Aorta (tissue), 5 donors: Measurements from ENCODE around the gene TMCO4. TPM values are rescaled to one million over a fixed set of nuclear protein-coding genes. Genes with fewer than 3 reads are reported as not detected.
A peak's percentile ranks its signal among the peaks of the same experiment; 100 is the strongest.

Experiments used
- ATAC-seq: fragments of 200-7000 bp; cut with Tn5 transposase; one replicate; pipeline ENCODE4 v1.9.1; 2022; ENCODE audit warnings: moderate library complexity; ENCODE audit not compliant: low FRiP score
- DNase-seq, 2 donors: peaks; one replicate each; pipeline ENCODE4 v3.0.0-alpha.2; 2020
- H3K27ac ChIP-seq, 2 donors: one replicate each; pipeline ENCODE4 v1.5.1; 2013; ENCODE audit warnings: low read length in 2 of 2, mild to moderate bottlenecking in 2 of 2, moderate library complexity in 2 of 2, control low read depth in 1 of 2, inconsistent platforms in 1 of 2, low read depth in 1 of 2
- H3K27me3 ChIP-seq, 2 donors: one replicate each; pipeline ENCODE4 v1.6.1; 2013; ENCODE audit warnings: control low read depth in 1 of 2, low read length in 1 of 2, mild to moderate bottlenecking in 1 of 2, moderate library complexity in 1 of 2; ENCODE audit not compliant: insufficient read depth in 2 of 2, control insufficient read depth in 1 of 2
- H3K36me3 ChIP-seq, 2 donors: one replicate each; pipeline ENCODE4 v1.6.1; 2013; ENCODE audit warnings: control low read depth in 1 of 2, low read length in 1 of 2, mild to moderate bottlenecking in 1 of 2; ENCODE audit not compliant: insufficient read depth in 2 of 2, control insufficient read depth in 1 of 2
- H3K4me1 ChIP-seq, 2 donors: one replicate each; pipeline ENCODE4 v1.6.1; 2013; ENCODE audit warnings: low read length in 2 of 2, control low read depth in 1 of 2, mild to moderate bottlenecking in 1 of 2, moderate library complexity in 1 of 2; ENCODE audit not compliant: insufficient read depth in 2 of 2, control insufficient read depth in 1 of 2
- H3K4me3 ChIP-seq, 2 donors: one replicate each; pipeline ENCODE4 v1.5.1; 2013; ENCODE audit warnings: low read length in 2 of 2, control low read depth in 1 of 2, mild to moderate bottlenecking in 1 of 2
- H3K9me3 ChIP-seq: one replicate; pipeline ENCODE4 v1.6.1; 2013; ENCODE audit warnings: mild to moderate bottlenecking, low read length; ENCODE audit not compliant: control insufficient read depth
- WGBS, 2 donors: extraction: QIAGEN DNeasy Blood & Tissue Kit; methylation state at CpG; one replicate each; pipeline ENCODE4 v1.1.7; 2013; 5-methylcytosine and 5-hydroxymethylcytosine counted together
- intact Hi-C, 2 donors: fragments of 100-400 bp; cut with DNase I; formaldehyde crosslinking; loops; one replicate each; pipeline versions ENCODE4 v1.14.2 to v1.15.0; 2022
- polyA plus RNA-seq, 2 donors: library from polyadenylated mRNA; stranded (reverse); fragments of 200-250 nt; gene quantifications; one replicate each; pipeline ENCODE4 v1.2.3, GENCODE V29; 2013
- total RNA-seq, 2 donors: library from RNA; stranded (reverse); fragmentation: NEBNext Ultra II Directional; extraction: Animal tissue kit (Norgen Biotek cat#: 25700); gene quantifications; one replicate each; pipeline ENCODE4 v1.2.1, GENCODE V29; 2021
- donor health status: healthy with polysubstance abuse.
- donor health status: Bipolar disorder and iron deficiency.
- donor health status: DM: no; HTN: no; CAD: no.
- donor health status: DM: no; HTN: no; CAD: no.
- donor health status: DM: yes; HTN: yes; CAD: no.

Gene TMCO4
- total and polyA plus RNA-seq, 4 donors = 18.7 to 37.1 (median 27.9) TPM

- H3K9me3 ChIP-seq = no peaks in the 10 kb centered on the region
- no peak for ATAC-seq
- no peaks in the 10 kb centered on the region for H3K4me1 ChIP-seq
- DNase-seq = peak in 1 of 2 donors; percentile 74
- peak overlapping the region in 1 of 2 donors; percentile 0 for H3K27ac ChIP-seq
- WGBS, 2 donors = 25 to 42% methylated on average over 16 of the region's 16 CpGs
- no peak overlapping the region for H3K4me3 ChIP-seq
- intact Hi-C loops = loop anchor here (5.0 kb wide), 2 partner anchors 50 to 160 kb away; partner anchors contain the start of gene CAPZB (in 1 of the 2)
- H3K36me3 ChIP-seq = no peaks in the 10 kb centered on the region
- H3K27me3 ChIP-seq = no peaks in the 10 kb centered on the region
These were observed 152.1 kb downstream of the TMCO4 start for GRCh38 chr1:19647643-19648042.

GRCh38 chr1:19646377-19647319 is 153.1 kb downstream of the TMCO4 start:
- H3K27me3 ChIP-seq = no peaks in the 10 kb centered on the region
- H3K4me3 ChIP-seq = no peak overlapping the region
- WGBS, 2 donors = 38 to 49% methylated on average over 9 of the region's 9 CpGs
- ATAC-seq (no peak), DNase-seq (peak in 1 of 2 donors; percentile 58)
- H3K4me1 ChIP-seq = no peaks in the 10 kb centered on the region
- H3K27ac ChIP-seq = peak overlapping the region in 1 of 2 donors; percentile 41
- H3K9me3 ChIP-seq = no peaks in the 10 kb centered on the region
- intact Hi-C loops = loop anchor here (5.0 kb wide), 2 partner anchors 49 to 159 kb away; partner anchors contain the start of gene CAPZB (in 1 of the 2)
- H3K36me3 ChIP-seq = no peaks in the 10 kb centered on the region

GRCh38 chr1:19645411-19646251 is 154.1 kb downstream of the TMCO4 start:
- H3K9me3 ChIP-seq = no peaks in the 10 kb centered on the region
- peak overlapping the region in 1 of 2 donors; percentile 41 for H3K27ac ChIP-seq
- DNase-seq (peak; percentile 52 to 70), ATAC-seq (peak; percentile 24)
- no peaks in the 10 kb centered on the region for H3K27me3 ChIP-seq
- no peaks in the 10 kb centered on the region for H3K4me1 ChIP-seq
- no peaks in the 10 kb centered on the region for H3K36me3 ChIP-seq
- intact Hi-C loops = loop anchor here (5.0 kb wide), 2 partner anchors 48 to 158 kb away; partner anchors contain the start of gene CAPZB (in 1 of the 2)
- peak overlapping the region; percentile 38 to 89 for H3K4me3 ChIP-seq
- 8 to 10% methylated on average over 27 to 30 of the region's 30 CpGs for WGBS, 2 donors

DNA sequence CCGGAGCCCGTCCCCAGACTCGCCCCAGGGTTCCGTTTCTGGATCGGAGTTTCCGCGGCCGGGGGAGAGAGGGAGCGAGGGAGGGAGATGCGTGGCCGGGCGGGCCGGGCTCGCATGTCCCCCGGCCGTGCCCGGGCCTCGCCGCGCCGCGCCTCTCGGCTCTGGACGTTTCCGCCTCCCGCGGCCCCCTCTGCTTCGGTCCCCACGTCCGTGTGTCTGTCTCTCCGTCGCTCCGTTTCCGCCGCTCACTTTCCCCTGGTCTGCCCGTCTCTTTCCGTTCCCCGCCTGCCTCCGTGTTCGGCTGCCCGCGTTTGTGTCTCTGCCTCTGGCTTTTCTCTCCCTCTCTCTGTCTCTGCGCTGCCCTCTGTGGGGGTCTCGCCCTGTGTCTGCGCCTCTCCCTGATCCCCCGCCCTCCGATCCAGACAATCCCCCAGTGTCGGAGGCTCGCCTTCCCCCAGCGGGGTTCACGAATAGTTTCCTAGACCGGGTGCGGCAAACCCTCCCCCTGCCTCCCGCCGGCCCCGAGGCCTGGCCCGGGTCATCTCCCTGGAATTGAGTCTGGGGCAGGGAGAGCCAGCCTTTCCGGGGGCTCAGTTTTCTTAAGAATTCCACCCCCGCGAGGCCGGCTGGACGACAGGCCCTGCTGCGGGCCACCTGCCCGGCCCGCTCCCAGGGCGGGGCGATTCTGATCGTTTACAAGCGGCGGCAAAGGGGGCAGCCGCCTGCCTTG is 154.9 kb downstream of the TMCO4 start:
- intact Hi-C loops = loop anchor here (1.0 to 5.0 kb wide), 4 partner anchors 48 to 158 kb away; partner anchors contain the start of gene CAPZB (in 1 of the 2)
- peak; percentile 30 for ATAC-seq
- WGBS, 2 donors = 0 to 1% methylated on average over 51 to 71 of the region's 71 CpGs
- H3K27me3 ChIP-seq = no peaks in the 10 kb centered on the region
- no peaks in the 10 kb centered on the region for H3K36me3 ChIP-seq
- H3K4me1 ChIP-seq = no peaks in the 10 kb centered on the region
- no peaks in the 10 kb centered on the region for H3K9me3 ChIP-seq
- peak overlapping the region; percentile 20 to 78 for H3K27ac ChIP-seq
- DNase-seq = peak; percentile 60 to 84
- peak overlapping the region; percentile 38 to 89 for H3K4me3 ChIP-seq

DNA sequence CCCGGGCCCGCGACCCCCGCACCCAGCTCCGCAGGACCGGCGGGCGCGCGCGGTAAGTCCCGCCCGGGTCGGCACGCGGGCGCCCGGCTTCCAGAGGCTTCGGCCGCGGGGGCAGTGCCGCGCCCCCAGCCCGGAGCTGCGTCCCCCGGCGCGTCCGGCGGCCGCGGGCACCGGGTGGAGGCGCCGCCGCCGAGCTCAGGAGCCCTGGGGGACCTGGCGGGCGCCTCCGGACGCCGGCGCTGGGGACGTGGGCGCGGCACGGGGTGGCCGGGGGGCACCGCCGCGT is 155.4 kb downstream of the TMCO4 start:
- H3K36me3 ChIP-seq = no peaks in the 10 kb centered on the region
- H3K27me3 ChIP-seq = no peaks in the 10 kb centered on the region
- H3K4me1 ChIP-seq = no peaks in the 10 kb centered on the region
- DNase-seq (no peak), ATAC-seq (no peak)
- intact Hi-C loops = loop anchor here (1.0 to 5.0 kb wide), 2 partner anchors 48 to 152 kb away; a partner anchor contains a TSS
- 0 to 1% methylated on average over 36 to 51 of the region's 51 CpGs for WGBS, 2 donors
- peak overlapping the region; percentile 20 to 78 for H3K27ac ChIP-seq
- no peaks in the 10 kb centered on the region for H3K9me3 ChIP-seq
- H3K4me3 ChIP-seq = peak overlapping the region; percentile 38 to 89

- H3K4me3 ChIP-seq = peak within 1 kb of the TSS; percentile 38 to 89
- ATAC-seq = peak; percentile 81
- H3K27me3 ChIP-seq = no peaks in the 10 kb centered on the region
- no peaks in the 10 kb centered on the region for H3K36me3 ChIP-seq
- WGBS, 2 donors = 0% methylated on average over 44 to 90 of the region's 90 CpGs
- peak within 1 kb of the TSS; percentile 73 to 78 for H3K27ac ChIP-seq
- H3K4me1 ChIP-seq = no peaks in the 10 kb centered on the region
- H3K9me3 ChIP-seq = no peaks in the 10 kb centered on the region
- DNase-seq = peak; percentile 86 to 92
- intact Hi-C loops = loop anchor here (1.0 to 5.0 kb wide), 2 partner anchors 47 to 151 kb away; a partner anchor contains a TSS
These were observed 155.9 kb downstream of the TMCO4 start, which contains the start of gene NBL1 for GRCh38 chr1:19643602-19644394. Gene NBL1, plus strand, starts transcription at chr1:19644311. Its CDS starts 10,720 bp downstream, at chr1:19655031.

DNA sequence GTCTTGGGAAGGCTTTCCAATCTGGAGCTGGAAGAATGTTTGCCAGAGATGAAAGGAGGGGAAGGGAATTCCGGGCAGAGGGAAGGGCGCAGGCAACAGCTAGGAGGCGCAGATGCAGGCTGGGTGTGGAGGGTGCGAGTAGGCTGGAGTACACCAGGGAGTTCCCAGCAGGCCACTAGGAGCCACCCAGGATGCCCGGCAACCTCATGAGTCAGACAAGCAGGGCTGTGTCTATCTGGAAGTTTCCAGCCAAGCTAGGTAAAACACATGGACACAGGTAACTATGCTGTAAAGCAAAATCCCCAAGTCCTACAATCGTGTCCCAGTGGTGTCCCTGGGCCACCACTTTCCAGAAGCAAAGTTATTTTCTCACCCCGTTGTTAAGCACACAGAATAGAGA is 156.6 kb downstream of the TMCO4 start:
- DNase-seq = peak in 1 of 2 donors; percentile 62
- Histone ChIP-seq H3K27ac (peak overlapping the region; percentile 73 to 78), H3K36me3 (no peaks in the 10 kb centered on the region), H3K9me3 (no peaks in the 10 kb centered on the region), H3K4me1 (no peaks in the 10 kb centered on the region), H3K4me3 (no peak overlapping the region), H3K27me3 (no peaks in the 10 kb centered on the region)
- WGBS, 2 donors = 23 to 40% methylated on average over 7 of the region's 7 CpGs
- intact Hi-C loops = loop anchor here in 1 of 2 donors (5.0 kb wide), 1 partner anchor 151 kb away; no protein-coding TSS in a partner anchor
- no peak for ATAC-seq
